ENCODE data around the gene RNF40. TPM values are rescaled to one million over a fixed set of nuclear protein-coding genes. Genes with fewer than 3 reads are reported as not detected.

The RNF40 gene
- total and polyA plus RNA-seq, 4 donors: 25.9 to 55.4 (median 34.1) TPM

- no peak for DNase-seq (ENCODE audit: low spot score)
- Histone ChIP-seq H3K27me3 (ENCODE audit: control insufficient read depth in 4 of 4, insufficient read depth in 4 of 4, low read length in 3 of 4) (no peaks in the 10 kb centered on the region), H3K9me3 (ENCODE audit: control insufficient read depth in 4 of 4, low read length in 3 of 4) (no peaks in the 10 kb centered on the region), H3K36me3 (ENCODE audit: control insufficient read depth in 4 of 4, insufficient read depth in 3 of 4, low read depth in 1 of 4, low read length in 3 of 4) (peaks cover 3 to 20% (median 9%) of the 10 kb centered on the region in 4 donors), H3K4me3 (ENCODE audit: low read depth in 1 of 3, low read length in 3 of 3) (no peak overlapping the region), H3K27ac (ENCODE audit: low read depth in 1 of 2, low read length in 2 of 2) (no peak overlapping the region), H3K9ac (ENCODE audit: low read depth in 1 of 2, low read length in 2 of 2) (no peak overlapping the region), H3K4me1 (ENCODE audit: control insufficient read depth in 4 of 4, insufficient read depth in 4 of 4, low read length in 3 of 4) (peaks cover 1 to 22% (median 17%) of the 10 kb centered on the region in 4 donors)
- 95% methylated on average over 20 of the region's 20 CpGs for WGBS
- no peak for TF ChIP-seq NR2F2 (IDR thresholded peaks at IDR 0.05)
- no peak for TF ChIP-seq GABPA (IDR thresholded peaks at IDR 0.05 in 1 of 2, conservative IDR thresholded peaks at IDR 0.05 in 1 of 2)
- TF ChIP-seq FOXA1 (IDR thresholded peaks at IDR 0.05): no peak
- no peak for TF ChIP-seq EGR1 (IDR thresholded peaks at IDR 0.05; ENCODE audit: low read depth in 2 of 2)
- no peak for TF ChIP-seq HNF4A (conservative IDR thresholded peaks at IDR 0.05)
- no peak for TF ChIP-seq SP1 (IDR thresholded peaks at IDR 0.05)
- TF ChIP-seq, protein P1, sequence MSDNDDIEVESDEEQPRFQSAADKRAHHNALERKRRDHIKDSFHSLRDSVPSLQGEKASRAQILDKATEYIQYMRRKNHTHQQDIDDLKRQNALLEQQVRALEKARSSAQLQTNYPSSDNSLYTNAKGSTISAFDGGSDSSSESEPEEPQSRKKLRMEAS (IDR thresholded peaks at IDR 0.05): no peak
These were observed 6.0 kb upstream of the RNF40 start for GRCh38 chr16:30755955-30756780.

GRCh38 chr16:30756781-30757100 is 5.4 kb upstream of the RNF40 start:
- TF ChIP-seq, protein P2, sequence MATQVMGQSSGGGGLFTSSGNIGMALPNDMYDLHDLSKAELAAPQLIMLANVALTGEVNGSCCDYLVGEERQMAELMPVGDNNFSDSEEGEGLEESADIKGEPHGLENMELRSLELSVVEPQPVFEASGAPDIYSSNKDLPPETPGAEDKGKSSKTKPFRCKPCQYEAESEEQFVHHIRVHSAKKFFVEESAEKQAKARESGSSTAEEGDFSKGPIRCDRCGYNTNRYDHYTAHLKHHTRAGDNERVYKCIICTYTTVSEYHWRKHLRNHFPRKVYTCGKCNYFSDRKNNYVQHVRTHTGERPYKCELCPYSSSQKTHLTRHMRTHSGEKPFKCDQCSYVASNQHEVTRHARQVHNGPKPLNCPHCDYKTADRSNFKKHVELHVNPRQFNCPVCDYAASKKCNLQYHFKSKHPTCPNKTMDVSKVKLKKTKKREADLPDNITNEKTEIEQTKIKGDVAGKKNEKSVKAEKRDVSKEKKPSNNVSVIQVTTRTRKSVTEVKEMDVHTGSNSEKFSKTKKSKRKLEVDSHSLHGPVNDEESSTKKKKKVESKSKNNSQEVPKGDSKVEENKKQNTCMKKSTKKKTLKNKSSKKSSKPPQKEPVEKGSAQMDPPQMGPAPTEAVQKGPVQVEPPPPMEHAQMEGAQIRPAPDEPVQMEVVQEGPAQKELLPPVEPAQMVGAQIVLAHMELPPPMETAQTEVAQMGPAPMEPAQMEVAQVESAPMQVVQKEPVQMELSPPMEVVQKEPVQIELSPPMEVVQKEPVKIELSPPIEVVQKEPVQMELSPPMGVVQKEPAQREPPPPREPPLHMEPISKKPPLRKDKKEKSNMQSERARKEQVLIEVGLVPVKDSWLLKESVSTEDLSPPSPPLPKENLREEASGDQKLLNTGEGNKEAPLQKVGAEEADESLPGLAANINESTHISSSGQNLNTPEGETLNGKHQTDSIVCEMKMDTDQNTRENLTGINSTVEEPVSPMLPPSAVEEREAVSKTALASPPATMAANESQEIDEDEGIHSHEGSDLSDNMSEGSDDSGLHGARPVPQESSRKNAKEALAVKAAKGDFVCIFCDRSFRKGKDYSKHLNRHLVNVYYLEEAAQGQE (IDR thresholded peaks at IDR 0.05): no peak
- TF ChIP-seq YY1 (IDR thresholded peaks at IDR 0.05) (no peak), GABPA (IDR thresholded peaks at IDR 0.05 in 1 of 2, conservative IDR thresholded peaks at IDR 0.05 in 1 of 2) (no peak), FOXA1 (IDR thresholded peaks at IDR 0.05) (no peak), TAF1 (conservative IDR thresholded peaks at IDR 0.05) (no peak), SP1 (IDR thresholded peaks at IDR 0.05) (no peak), FOXA2 (IDR thresholded peaks at IDR 0.05) (no peak), HNF4G (IDR thresholded peaks at IDR 0.05) (no peak), RXRA (IDR thresholded peaks at IDR 0.05) (no peak), EGR1 (IDR thresholded peaks at IDR 0.05; ENCODE audit: low read depth in 2 of 2) (no peak), JUND (IDR thresholded peaks at IDR 0.05) (no peak), RAD21 (IDR thresholded peaks at IDR 0.05) (no peak), CTCF (IDR thresholded peaks at IDR 0.05; ENCODE audit: low read depth, low read length, missing input control) (no peak), NR2F2 (IDR thresholded peaks at IDR 0.05) (no peak), HNF4A (conservative IDR thresholded peaks at IDR 0.05) (no peak), ZBTB33 (IDR thresholded peaks at IDR 0.05) (no peak)
- TF ChIP-seq, protein P3, sequence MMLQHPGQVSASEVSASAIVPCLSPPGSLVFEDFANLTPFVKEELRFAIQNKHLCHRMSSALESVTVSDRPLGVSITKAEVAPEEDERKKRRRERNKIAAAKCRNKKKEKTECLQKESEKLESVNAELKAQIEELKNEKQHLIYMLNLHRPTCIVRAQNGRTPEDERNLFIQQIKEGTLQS (IDR thresholded peaks at IDR 0.05): no peak
- TF ChIP-seq, protein P1 (IDR thresholded peaks at IDR 0.05): no peak
- Histone ChIP-seq H3K9ac (ENCODE audit: low read depth in 1 of 2, low read length in 2 of 2) (no peak overlapping the region), H3K9me3 (ENCODE audit: control insufficient read depth in 4 of 4, low read length in 3 of 4) (no peaks in the 10 kb centered on the region), H3K4me3 (ENCODE audit: low read depth in 1 of 3, low read length in 3 of 3) (no peak overlapping the region), H3K27ac (ENCODE audit: low read depth in 1 of 2, low read length in 2 of 2) (no peak overlapping the region), H3K4me1 (ENCODE audit: control insufficient read depth in 4 of 4, insufficient read depth in 4 of 4, low read length in 3 of 4) (peaks cover 5 to 27% (median 22%) of the 10 kb centered on the region in 4 donors), H3K36me3 (ENCODE audit: control insufficient read depth in 4 of 4, insufficient read depth in 3 of 4, low read depth in 1 of 4, low read length in 3 of 4) (peaks cover 0 to 15% (median 6%) of the 10 kb centered on the region in 4 donors), H3K27me3 (ENCODE audit: control insufficient read depth in 4 of 4, insufficient read depth in 4 of 4, low read length in 3 of 4) (no peaks in the 10 kb centered on the region)
- no peak for DNase-seq (ENCODE audit: low spot score)
- WGBS: 96% methylated on average over 13 of the region's 13 CpGs
